C4-2B (cell line): Measurements from ENCODE around the gene BOK.

Experiments used
- H3K27ac ChIP-seq: fragments of 450-650 bp; 2 replicates; pipeline ENCODE4 v1.5.1; 2017
- ZFX ChIP-seq: fragments of 450-650 bp; IDR thresholded peaks from 2 replicates; pipeline ENCODE4 v1.6.1; 2017
- TF ChIP-seq, protein P1 (sequence below): fragments of 450-650 bp; conservative IDR thresholded peaks from 2 replicates; pipeline ENCODE4 v1.5.1; 2017; ENCODE audit warnings: mild to moderate bottlenecking

The BOK gene, protein sequence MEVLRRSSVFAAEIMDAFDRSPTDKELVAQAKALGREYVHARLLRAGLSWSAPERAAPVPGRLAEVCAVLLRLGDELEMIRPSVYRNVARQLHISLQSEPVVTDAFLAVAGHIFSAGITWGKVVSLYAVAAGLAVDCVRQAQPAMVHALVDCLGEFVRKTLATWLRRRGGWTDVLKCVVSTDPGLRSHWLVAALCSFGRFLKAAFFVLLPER

DNA sequence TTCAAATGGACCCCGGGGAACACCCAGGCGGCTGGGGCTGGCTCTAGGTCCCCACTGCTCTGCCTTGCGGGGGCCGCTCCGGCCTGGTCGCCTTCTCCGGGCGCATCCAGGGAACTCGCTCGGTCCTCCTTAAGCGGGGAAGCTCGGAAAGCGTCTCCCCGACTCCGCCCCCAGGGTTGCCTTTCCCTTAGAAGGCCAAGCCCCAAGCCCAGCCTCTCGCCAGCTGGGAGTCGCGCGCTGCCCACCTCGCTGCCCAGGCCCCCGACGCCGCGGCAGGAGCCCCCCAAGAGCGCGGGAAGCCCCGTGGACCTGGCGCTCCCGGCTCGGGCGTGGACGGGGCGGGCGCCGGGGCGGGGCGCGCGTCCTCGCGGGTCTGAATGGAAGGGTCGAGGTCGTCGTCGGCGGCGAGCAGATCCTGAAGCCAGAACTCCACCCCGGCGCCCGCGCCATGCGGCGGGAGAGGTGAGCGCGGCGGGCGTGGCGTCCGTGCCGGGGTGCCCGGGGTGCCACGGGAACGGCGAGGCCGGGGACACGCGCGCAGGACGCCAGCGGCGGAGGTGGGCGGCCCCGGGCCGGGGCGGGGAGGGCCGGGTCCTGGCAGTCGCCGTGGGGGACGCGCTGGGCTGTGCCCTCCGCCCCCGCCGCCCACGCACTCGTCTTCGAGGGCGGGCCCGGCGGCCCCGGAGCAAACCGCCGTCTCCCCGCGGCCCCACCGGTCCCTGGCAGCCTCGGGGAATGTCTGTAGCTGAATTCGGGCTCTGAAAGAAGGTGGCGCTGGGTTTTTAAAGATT, at the start of gene BOK:
Gene BOK, plus strand, starts transcription at position 214 of the 791 bp plus-strand sequence. CDS start 739 bp downstream, outside the sequence.
- H3K27ac ChIP-seq: peak within 1 kb of the TSS; percentile 95
- TF ChIP-seq, protein P1, sequence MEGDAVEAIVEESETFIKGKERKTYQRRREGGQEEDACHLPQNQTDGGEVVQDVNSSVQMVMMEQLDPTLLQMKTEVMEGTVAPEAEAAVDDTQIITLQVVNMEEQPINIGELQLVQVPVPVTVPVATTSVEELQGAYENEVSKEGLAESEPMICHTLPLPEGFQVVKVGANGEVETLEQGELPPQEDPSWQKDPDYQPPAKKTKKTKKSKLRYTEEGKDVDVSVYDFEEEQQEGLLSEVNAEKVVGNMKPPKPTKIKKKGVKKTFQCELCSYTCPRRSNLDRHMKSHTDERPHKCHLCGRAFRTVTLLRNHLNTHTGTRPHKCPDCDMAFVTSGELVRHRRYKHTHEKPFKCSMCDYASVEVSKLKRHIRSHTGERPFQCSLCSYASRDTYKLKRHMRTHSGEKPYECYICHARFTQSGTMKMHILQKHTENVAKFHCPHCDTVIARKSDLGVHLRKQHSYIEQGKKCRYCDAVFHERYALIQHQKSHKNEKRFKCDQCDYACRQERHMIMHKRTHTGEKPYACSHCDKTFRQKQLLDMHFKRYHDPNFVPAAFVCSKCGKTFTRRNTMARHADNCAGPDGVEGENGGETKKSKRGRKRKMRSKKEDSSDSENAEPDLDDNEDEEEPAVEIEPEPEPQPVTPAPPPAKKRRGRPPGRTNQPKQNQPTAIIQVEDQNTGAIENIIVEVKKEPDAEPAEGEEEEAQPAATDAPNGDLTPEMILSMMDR: no peak
- no peak for TF ChIP-seq ZFX

DNA sequence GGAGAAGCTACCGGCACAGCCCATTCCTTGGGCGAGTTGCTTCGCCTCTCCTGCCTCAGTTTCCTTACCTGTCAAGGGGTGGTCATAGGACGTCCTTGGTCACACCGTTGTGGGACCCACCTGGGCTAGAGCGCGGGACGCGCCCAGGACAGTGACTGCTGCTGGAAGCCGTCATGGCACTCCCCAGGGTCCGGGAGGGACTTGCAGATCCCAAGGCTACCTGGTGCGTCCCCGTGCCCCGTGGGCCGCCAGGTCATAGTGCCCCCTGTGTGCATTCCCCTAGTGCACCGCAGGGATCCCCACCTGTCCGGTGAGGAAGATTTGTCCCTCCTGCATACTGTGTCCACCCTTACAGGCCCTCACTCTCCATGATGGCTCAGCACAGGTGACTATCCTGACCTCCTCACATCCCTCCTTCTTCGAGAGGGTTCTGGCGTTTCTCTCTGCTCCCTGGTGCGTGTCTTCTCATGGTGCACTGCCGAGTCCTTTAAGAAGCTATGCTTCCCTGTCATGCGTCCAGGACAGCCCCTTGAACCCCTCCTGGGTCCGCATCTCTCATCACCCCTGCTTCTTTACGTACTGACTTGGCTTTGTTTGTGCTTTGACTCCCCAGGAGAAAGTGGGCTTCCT, 49.3 kb upstream of the BOK start:
- TF ChIP-seq, protein P1: no peak
- TF ChIP-seq ZFX: peak; percentile 41
- peak overlapping the region; percentile 95 for H3K27ac ChIP-seq

GRCh38 chr2:241511091-241511741, 47.3 kb upstream of the BOK start:
- no peak overlapping the region for H3K27ac ChIP-seq
- TF ChIP-seq ZFX: no peak
- TF ChIP-seq, protein P1: no peak

GRCh38 chr2:241514553-241514952, 44.0 kb upstream of the BOK start:
- no peak for TF ChIP-seq ZFX
- TF ChIP-seq, protein P1: no peak

DNA sequence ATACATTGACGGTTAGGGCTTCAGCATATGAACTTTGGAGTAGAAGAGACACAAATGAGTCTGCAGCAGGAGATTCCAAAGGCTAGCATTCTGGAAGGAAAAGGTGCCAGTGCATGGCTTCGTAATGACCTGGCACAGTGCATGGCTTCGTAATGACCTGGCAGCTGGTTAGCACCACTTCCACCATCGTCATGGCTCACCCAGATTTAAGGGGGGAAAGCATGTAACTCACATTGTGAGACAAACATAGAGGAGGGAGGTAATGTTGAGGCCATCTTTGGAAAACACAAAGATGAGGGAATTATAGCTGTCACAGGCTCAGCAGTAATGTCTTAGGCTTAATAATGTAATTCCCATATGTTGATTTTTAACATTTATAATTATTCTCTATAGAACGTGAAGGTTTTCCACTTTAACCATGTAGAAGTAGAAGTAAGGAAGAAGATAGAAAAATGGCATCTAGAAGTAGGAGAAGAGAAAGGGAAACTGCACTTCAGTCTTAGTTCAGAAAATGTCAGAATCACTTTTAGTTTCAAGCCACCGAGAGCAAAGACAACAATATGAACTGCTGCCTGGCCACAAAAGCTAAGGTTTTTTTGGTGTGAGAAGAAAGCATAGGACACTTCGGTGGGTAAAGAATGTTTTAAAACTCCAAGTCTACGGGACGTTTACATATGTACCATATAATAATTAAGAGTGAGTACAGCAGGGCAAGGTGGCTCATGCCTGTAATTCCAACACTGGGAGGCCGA, 43.4 kb upstream of the BOK start:
- TF ChIP-seq ZFX: no peak
- H3K27ac ChIP-seq: no peak overlapping the region

More at GRCh38 chr2:241514553-241514952, 44.0 kb upstream of the BOK start:
- no peak overlapping the region for H3K27ac ChIP-seq

DNA sequence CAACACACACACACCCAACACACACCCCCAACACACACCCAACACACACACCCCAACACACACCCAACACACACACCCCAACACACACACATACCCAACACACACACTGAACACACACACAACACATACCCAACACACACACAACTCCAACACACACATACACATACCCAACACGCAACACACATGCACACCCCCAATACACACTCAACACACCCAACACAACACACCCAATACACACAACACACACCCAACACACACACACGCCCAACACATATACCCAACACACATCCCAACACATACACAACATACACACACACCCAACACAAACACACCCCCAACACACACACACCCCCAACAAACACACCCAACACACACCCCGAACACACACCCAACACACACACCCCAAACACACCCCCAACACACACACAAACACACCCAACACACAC, 42.0 kb upstream of the BOK start:
- no peak for TF ChIP-seq ZFX
- TF ChIP-seq, protein P1: no peak

DNA sequence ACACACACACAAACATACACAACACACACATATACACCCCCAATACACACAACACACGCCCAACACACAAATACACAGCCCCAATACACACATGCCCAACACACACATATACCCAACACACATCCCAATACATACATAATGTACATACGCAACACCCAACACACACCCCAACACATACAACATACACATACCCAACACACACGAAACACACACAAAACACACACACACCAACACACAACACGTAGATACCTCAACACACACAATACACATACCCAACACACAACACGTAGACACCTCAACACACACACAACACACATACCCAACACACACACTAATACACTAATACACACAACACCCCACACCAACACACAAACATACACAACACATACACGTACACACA, 41.2 kb upstream of the BOK start:
- TF ChIP-seq, protein P1: no peak
- no peak for TF ChIP-seq ZFX
- no peak overlapping the region for H3K27ac ChIP-seq

More for the DNA sequence above, 42.0 kb upstream of the BOK start:
- H3K27ac ChIP-seq: no peak overlapping the region
